Amniotic epithelial cell (primary cell): Measurements from ENCODE around the gene SLITRK1.

ENCODE experiments used
- DNase-seq: peaks from one replicate; pipeline ENCODE4 v3.0.0-alpha.2; 2010; ENCODE audit warnings: low read depth

The SLITRK1 gene

GRCh38 chr13:83865161-83866137 is 16.8 kb downstream of the SLITRK1 start:
- no peak for DNase-seq

- no peak for DNase-seq
These were observed 28.5 kb downstream of the SLITRK1 start for GRCh38 chr13:83853771-83854170.

GRCh38 chr13:83845106-83845505 is 37.2 kb downstream of the SLITRK1 start:
- DNase-seq = no peak

- DNase-seq = no peak
These were observed 43.1 kb downstream of the SLITRK1 start for GRCh38 chr13:83839146-83839545.

GRCh38 chr13:83831796-83832195 is 50.5 kb downstream of the SLITRK1 start:
- no peak for DNase-seq

GRCh38 chr13:83829810-83830209 is 52.5 kb downstream of the SLITRK1 start:
- DNase-seq = no peak

GRCh38 chr13:83827338-83827737 is 54.9 kb downstream of the SLITRK1 start:
- DNase-seq = no peak
